HCT116 (cell line): ENCODE results near the gene TNNI2. TPM values are rescaled to one million over a fixed set of nuclear protein-coding genes. Genes with fewer than 3 reads are reported as not detected.
"Not testable (repeated sequence)": the region's sequence is repeated elsewhere in the genome, so short reads cannot be mapped to it uniquely, and the experiment has no call there.

ENCODE experiments used
- ATAC-seq: fragments of 200-7000 bp; cut with Tn5 transposase; 2 replicates; pipeline ENCODE4 v1.9.1; 2020; ENCODE audit warnings: mild to moderate bottlenecking, moderate library complexity
- BruUV-seq: library from RNA; stranded (reverse); fragments of 400-500 nt; replicated peaks from 2 replicates; lab custom pipeline; 2021; lab: Mats Ljungman, UMichigan
- CTCF ChIA-PET: fragments of 300-600 bp; sonication (Branson Sonifier 250); formaldehyde crosslinking; loops from one replicate; lab custom pipeline; 2021; ENCODE audit warnings: antibody characterized with exemption; lab: Charles Lee
- POLR2A ChIA-PET: fragments of 300-600, 350-600 bp; sonication (Branson Sonifier 250); formaldehyde crosslinking; loops from one replicate; lab custom pipeline; 2021; ENCODE audit warnings: antibody characterized with exemption; lab: Charles Lee
- RAD21 ChIA-PET, 2 experiments: fragments of 300-600 bp; sonication (Branson Sonifier 250); formaldehyde crosslinking; loops; one replicate each; lab custom pipeline; 2023; ENCODE audit warnings: low total read pairs in 2 of 2; ENCODE audit not compliant: uncharacterized antibody in 2 of 2, unreplicated experiment in 2 of 2, low non-redundant PET in 1 of 2; lab: Charles Lee
- DNase-seq: peaks from one replicate; pipeline ENCODE4 v3.0.0-alpha.2; 2010; ENCODE audit warnings: low read depth, low spot score
- H2AFZ ChIP-seq: fragments of 200-600 bp; shearing (Covaris generic), sonication (generic); 2 replicates; pipeline ENCODE4 v1.6.1; 2017; ENCODE audit warnings: low read depth, mixed run types, mixed read lengths, antibody characterized with exemption, low read length; ENCODE audit not compliant: poor library complexity, severe bottlenecking
- H3K27ac ChIP-seq: 2 replicates; pipeline ENCODE4 v1.5.1; 2012; ENCODE audit warnings: low read depth, low read length
- H3K27me3 ChIP-seq: fragments of 200-600 bp; sonication (generic); 2 replicates; pipeline ENCODE4 v1.6.1; 2016; ENCODE audit warnings: mixed run types, low read length, mixed read lengths; ENCODE audit not compliant: insufficient read depth
- H3K36me3 ChIP-seq, 2 experiments: fragments of 200-500 bp in 1 of 2; fragments of 200-600 bp in 1 of 2; sonication (Bioruptor generic) in 1 of 2; sonication (generic) in 1 of 2; 2 replicates each; pipeline versions ENCODE4 v1.5.1 to v1.6.1; 2014 to 2016; ENCODE audit warnings: low read length in 2 of 2, inconsistent platforms in 1 of 2, mixed read lengths in 1 of 2, mixed run types in 1 of 2; ENCODE audit not compliant: insufficient read depth in 2 of 2, control insufficient read depth in 1 of 2
- H3K4me1 ChIP-seq, 2 experiments: fragments of 200-600 bp in 1 of 2; sonication (generic) in 1 of 2; 2 replicates each; pipeline versions ENCODE4 v1.5.1 to v1.6.1; 2012 to 2017; ENCODE audit warnings: low read length in 2 of 2, inconsistent platforms in 1 of 2, mild to moderate bottlenecking in 1 of 2, mixed read lengths in 1 of 2, mixed run types in 1 of 2, moderate library complexity in 1 of 2; ENCODE audit not compliant: insufficient read depth in 2 of 2, control insufficient read depth in 1 of 2
- H3K4me2 ChIP-seq: fragments of 200-600 bp; sonication (generic); 2 replicates; pipeline ENCODE4 v1.6.1; 2017; ENCODE audit warnings: mixed run types, low read length, mixed read lengths
- H3K4me3 ChIP-seq, 2 experiments: fragments of 200-600 bp in 1 of 2; sonication (generic) in 1 of 2; replicated peaks in 1 of 2; 2 replicates each; pipeline ENCODE4 v1.5.1; 2011 to 2016; ENCODE audit warnings: low read length in 2 of 2, control low read depth in 1 of 2, low read depth in 1 of 2, mild to moderate bottlenecking in 1 of 2, mixed read lengths in 1 of 2, mixed run types in 1 of 2
- H3K79me2 ChIP-seq: fragments of 200-600 bp; sonication (generic); 2 replicates; pipeline ENCODE4 v1.6.1; 2017; ENCODE audit warnings: mild to moderate bottlenecking, mixed run types, low read length, moderate library complexity, mixed read lengths; ENCODE audit not compliant: insufficient read depth
- H3K9ac ChIP-seq: fragments of 200-600 bp; sonication (generic); 2 replicates; pipeline ENCODE4 v1.6.1; 2016; ENCODE audit warnings: low read length, mixed read lengths
- H3K9me2 ChIP-seq: fragments of 200-600 bp; sonication (generic), shearing (Covaris generic); 2 replicates; pipeline ENCODE4 v1.6.1; 2017; ENCODE audit warnings: mixed run types, mild to moderate bottlenecking, moderate library complexity; ENCODE audit not compliant: insufficient read depth
- H3K9me3 ChIP-seq, 2 experiments: fragments of 200-500 bp in 1 of 2; fragments of 200-600 bp in 1 of 2; sonication (Bioruptor generic) in 1 of 2; sonication (generic) in 1 of 2; 2 replicates each; pipeline ENCODE4 v1.6.1; 2014 to 2017; ENCODE audit warnings: low read length in 2 of 2, mixed read lengths in 2 of 2, inconsistent platforms in 1 of 2, low read depth in 1 of 2, mild to moderate bottlenecking in 1 of 2, mixed run types in 1 of 2, moderate library complexity in 1 of 2; ENCODE audit not compliant: control insufficient read depth in 1 of 2, insufficient read depth in 1 of 2
- H4K20me1 ChIP-seq: fragments of 200-600 bp; sonication (generic), shearing (Covaris generic); 2 replicates; pipeline ENCODE4 v1.6.1; 2017; ENCODE audit warnings: mixed run types, mild to moderate bottlenecking, moderate library complexity; ENCODE audit not compliant: insufficient read depth
- ELF1 ChIP-seq: IDR thresholded peaks from 2 replicates; pipeline ENCODE4 v1.6.1; 2012; ENCODE audit warnings: low read depth, borderline replicate concordance
- JUND ChIP-seq: IDR thresholded peaks from 2 replicates; pipeline ENCODE4 v1.6.1; 2012
- ZBTB33 ChIP-seq: IDR thresholded peaks from 2 replicates; pipeline ENCODE4 v1.6.1; 2011; ENCODE audit warnings: mild to moderate bottlenecking, low read length, moderate library complexity; ENCODE audit not compliant: insufficient replicate concordance; ENCODE audit errors: extremely low read depth
- intact Hi-C: fragments of 100-400 bp; cut with micrococcal nuclease; formaldehyde crosslinking; loops from 2 replicates; pipeline ENCODE4 v1.10.0; 2022
- total RNA-seq: library from RNA; stranded (reverse); gene quantifications from one replicate; pipeline ENCODE4 v1.2.1, GENCODE V29; 2021; ENCODE audit not compliant: unreplicated experiment

TNNI2 gene
- total RNA-seq, 1 experiment from 2014 or later: not detected

GRCh38 chr11:1875093-1875850, 36.5 kb downstream of the TNNI2 start:
- ChIA-PET POLR2A (no interaction called here), CTCF (interaction anchor here (0.8 to 2.4 kb wide), 7 partner anchors 13 to 276 kb away, joined by 3 to 19 read pairs (median 9); partner anchors contain the start of gene SYT8), RAD21 (no interaction called here)
- Histone ChIP-seq H3K4me2 (no peak overlapping the region), H3K4me1 (peaks cover 0 to 4% of the 10 kb centered on the region in 2 experiments; a peak in 1 of 4 replicates), H4K20me1 (no peaks in the 10 kb centered on the region), H3K9me3 (no peaks in the 10 kb centered on the region), H3K4me3 (no peak overlapping the region), H3K27ac (no peak overlapping the region), H3K9me2 (no peaks in the 10 kb centered on the region), H3K79me2 (no peaks in the 10 kb centered on the region), H2AFZ (no peak overlapping the region), H3K36me3 (no peaks in the 10 kb centered on the region), H3K27me3 (no peaks in the 10 kb centered on the region), H3K9ac (no peak overlapping the region)
- no peak for DNase-seq
- TF ChIP-seq JUND: no peak
- TF ChIP-seq ZBTB33: no peak
- no peak for TF ChIP-seq ELF1
- no peak for ATAC-seq
- no TSS peak for BruUV-seq
- intact Hi-C loops: no loop called here

GRCh38 chr11:1875851-1876301, 37.1 kb downstream of the TNNI2 start:
- H3K4me2 ChIP-seq, BruUV-seq, H3K27ac ChIP-seq, H3K9me2 ChIP-seq, H3K4me1 ChIP-seq, H3K9ac ChIP-seq, ATAC-seq, H3K27me3 ChIP-seq, H3K4me3 ChIP-seq, H4K20me1 ChIP-seq, H3K9me3 ChIP-seq, intact Hi-C loops, H2AFZ ChIP-seq, DNase-seq, H3K79me2 ChIP-seq, POLR2A ChIA-PET, H3K36me3 ChIP-seq: not testable (repeated sequence)
- CTCF ChIA-PET: interaction anchor here (0.7 to 2.4 kb wide), 13 partner anchors 11 to 281 kb away, joined by 3 to 19 read pairs (median 4); partner anchors contain the start of gene SYT8
- RAD21 ChIA-PET: interaction anchor here in 1 of 2 experiments (1.0 kb wide), 1 partner anchor 40 kb away, joined by 5 read pairs; no protein-coding TSS in a partner anchor
